Lower lobe of right lung (tissue), 2 donors: ENCODE measurements around the gene TCAIM. TPM values are rescaled to one million over a fixed set of nuclear protein-coding genes. Genes with fewer than 3 reads are reported as not detected.

Experiments used
- ATAC-seq, 2 donors: fragments of 200-7000 bp; cut with Tn5 transposase; one replicate each; pipeline ENCODE4 v1.9.1; 2020 to 2022; ENCODE audit warnings: mild to moderate bottlenecking in 2 of 2, moderate library complexity in 2 of 2
- DNase-seq: peaks from one replicate; pipeline ENCODE4 v3.0.0-alpha.2; 2020
- H3K27ac ChIP-seq: fragments of 200-600 bp; one replicate; pipeline ENCODE4 v1.8.0; 2022
- H3K27me3 ChIP-seq: fragments of 200-600 bp; one replicate; pipeline ENCODE4 v1.8.0; 2022; ENCODE audit warnings: low read depth
- H3K36me3 ChIP-seq: fragments of 200-600 bp; one replicate; pipeline ENCODE4 v1.8.0; 2022; ENCODE audit warnings: mild to moderate bottlenecking
- H3K4me1 ChIP-seq: fragments of 200-600 bp; one replicate; pipeline ENCODE4 v1.8.0; 2022
- H3K4me3 ChIP-seq: fragments of 200-600 bp; one replicate; pipeline ENCODE4 v1.8.0; 2022; ENCODE audit warnings: mild to moderate bottlenecking
- H3K9me3 ChIP-seq: fragments of 200-600 bp; one replicate; pipeline ENCODE4 v1.8.0; 2022
- CTCF ChIP-seq: fragments of 200-600 bp; IDR thresholded peaks from one replicate; pipeline ENCODE4 v1.8.0; 2022; ENCODE audit warnings: antibody characterized with exemption, mild to moderate bottlenecking
- intact Hi-C: fragments of 100-400 bp; cut with DNase I; formaldehyde crosslinking; loops from one replicate; pipeline ENCODE4 v1.11.0; 2022
- total RNA-seq: library from RNA; stranded (reverse); fragmentation: NEBNext Ultra II Directional; extraction: Animal tissue kit (Norgen Biotek cat#: 25700); gene quantifications from one replicate; pipeline ENCODE4 v1.2.1, GENCODE V29; 2021
- donor health status: DM: no; HTN: yes; CAD: no; lungs with severe emphysema.

Gene TCAIM
- total RNA-seq, 1 donor from 2014 or later: 33.5 TPM

- DNase-seq: no peak
- Histone ChIP-seq H3K27ac (no peak overlapping the region), H3K4me3 (no peak overlapping the region), H3K27me3 (no peaks in the 10 kb centered on the region), H3K9me3 (no peaks in the 10 kb centered on the region), H3K4me1 (no peaks in the 10 kb centered on the region), H3K36me3 (peaks cover 6% of the 10 kb centered on the region)
- ATAC-seq: no peak
- intact Hi-C loops: no loop called here
- no peak for TF ChIP-seq CTCF
Measured at GRCh38 chr3:44409640-44410410, 71.3 kb downstream of the TCAIM start.

GRCh38 chr3:44411031-44411645, 72.6 kb downstream of the TCAIM start:
- H3K4me3 ChIP-seq: no peak overlapping the region
- no peak for TF ChIP-seq CTCF
- no peaks in the 10 kb centered on the region for H3K9me3 ChIP-seq
- intact Hi-C loops: no loop called here
- H3K36me3 ChIP-seq: peaks cover 6% of the 10 kb centered on the region
- ATAC-seq: no peak
- H3K4me1 ChIP-seq: no peaks in the 10 kb centered on the region
- DNase-seq: no peak
- H3K27ac ChIP-seq: no peak overlapping the region
- no peaks in the 10 kb centered on the region for H3K27me3 ChIP-seq

DNA sequence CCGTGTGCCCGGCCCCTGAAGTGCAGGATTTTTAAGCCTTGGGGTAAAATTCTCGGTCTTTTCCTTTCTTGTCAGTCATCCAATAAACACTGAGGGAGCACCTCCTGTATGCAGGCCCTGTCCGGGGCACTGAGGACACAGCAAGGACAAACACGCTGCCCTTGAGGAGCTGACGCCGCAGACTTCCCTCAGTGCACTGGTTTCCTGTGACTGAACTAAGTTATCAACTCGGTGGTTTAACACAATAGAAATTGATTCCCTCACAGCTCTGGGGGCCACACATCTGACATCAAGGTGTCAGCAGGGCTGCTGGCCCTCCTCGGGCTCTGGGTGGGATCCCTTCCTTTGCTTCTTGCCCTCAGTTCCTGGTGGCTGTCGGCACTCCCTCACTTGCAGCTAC, 73.8 kb downstream of the TCAIM start:
- no peak for TF ChIP-seq CTCF

GRCh38 chr3:44414517-44415090, 76.0 kb downstream of the TCAIM start:
- no peaks in the 10 kb centered on the region for H3K36me3 ChIP-seq

More for the DNA sequence above, 73.8 kb downstream of the TCAIM start:
- H3K9me3 ChIP-seq: no peaks in the 10 kb centered on the region
- no peak for DNase-seq
- no peak for ATAC-seq
- H3K36me3 ChIP-seq: peaks cover 4% of the 10 kb centered on the region
- no peak overlapping the region for H3K27ac ChIP-seq
- intact Hi-C loops: no loop called here
- no peaks in the 10 kb centered on the region for H3K4me1 ChIP-seq
- no peak overlapping the region for H3K4me3 ChIP-seq
- H3K27me3 ChIP-seq: no peaks in the 10 kb centered on the region

DNA sequence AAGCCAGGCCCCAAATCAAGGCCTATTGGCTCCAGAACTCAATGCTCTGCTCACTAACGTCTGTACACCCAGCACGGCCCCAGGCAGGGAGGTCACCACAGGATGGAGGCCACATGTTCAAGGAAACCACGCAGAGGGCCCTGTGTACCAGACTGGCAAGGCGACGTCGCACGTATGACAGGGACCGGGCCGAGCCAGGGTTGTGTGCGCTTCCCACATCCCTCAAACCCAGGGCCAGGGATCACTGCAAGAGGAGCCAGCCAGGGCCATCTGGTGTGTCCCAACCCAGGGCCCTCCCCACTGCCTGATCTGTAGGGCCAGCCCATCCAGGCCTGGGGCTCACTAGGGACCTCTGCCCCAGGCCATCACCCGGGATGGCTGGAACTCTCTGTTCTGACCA, 76.9 kb downstream of the TCAIM start:
- no peak for TF ChIP-seq CTCF
- H3K4me1 ChIP-seq: no peaks in the 10 kb centered on the region
- DNase-seq: no peak
- no peak overlapping the region for H3K4me3 ChIP-seq
- no peaks in the 10 kb centered on the region for H3K36me3 ChIP-seq
- no peak for ATAC-seq
- H3K9me3 ChIP-seq: no peaks in the 10 kb centered on the region
- intact Hi-C loops: no loop called here
- no peak overlapping the region for H3K27ac ChIP-seq
- no peaks in the 10 kb centered on the region for H3K27me3 ChIP-seq

More at GRCh38 chr3:44414517-44415090, 76.0 kb downstream of the TCAIM start:
- ATAC-seq: no peak
- no peaks in the 10 kb centered on the region for H3K9me3 ChIP-seq
- H3K4me3 ChIP-seq: no peak overlapping the region
- intact Hi-C loops: no loop called here
- no peak for DNase-seq
- H3K27ac ChIP-seq: no peak overlapping the region
- H3K4me1 ChIP-seq: no peaks in the 10 kb centered on the region
- H3K27me3 ChIP-seq: no peaks in the 10 kb centered on the region
- no peak for TF ChIP-seq CTCF
